ENCODE measurements around the gene EXOC6.

DNA sequence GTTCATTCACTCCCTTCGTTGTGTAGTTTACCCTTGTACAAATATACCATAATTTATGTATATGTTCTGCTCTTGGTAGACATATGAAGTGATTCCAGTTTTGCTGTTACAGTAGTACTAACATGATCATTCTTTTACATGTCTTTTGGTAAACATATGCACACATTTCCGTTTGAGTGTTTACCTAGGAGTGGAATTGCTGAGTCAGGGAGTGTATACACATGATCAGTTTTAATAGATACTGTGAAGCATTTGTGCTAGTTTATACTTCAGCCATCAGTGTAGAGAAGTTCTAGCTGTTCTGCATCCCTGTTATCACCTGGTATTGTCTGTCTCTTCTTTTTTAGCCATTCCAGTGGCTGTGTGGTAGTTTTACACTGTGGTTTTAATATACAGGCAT is 177.8 kb downstream of the EXOC6 start:
- TF ChIP-seq, protein P1, sequence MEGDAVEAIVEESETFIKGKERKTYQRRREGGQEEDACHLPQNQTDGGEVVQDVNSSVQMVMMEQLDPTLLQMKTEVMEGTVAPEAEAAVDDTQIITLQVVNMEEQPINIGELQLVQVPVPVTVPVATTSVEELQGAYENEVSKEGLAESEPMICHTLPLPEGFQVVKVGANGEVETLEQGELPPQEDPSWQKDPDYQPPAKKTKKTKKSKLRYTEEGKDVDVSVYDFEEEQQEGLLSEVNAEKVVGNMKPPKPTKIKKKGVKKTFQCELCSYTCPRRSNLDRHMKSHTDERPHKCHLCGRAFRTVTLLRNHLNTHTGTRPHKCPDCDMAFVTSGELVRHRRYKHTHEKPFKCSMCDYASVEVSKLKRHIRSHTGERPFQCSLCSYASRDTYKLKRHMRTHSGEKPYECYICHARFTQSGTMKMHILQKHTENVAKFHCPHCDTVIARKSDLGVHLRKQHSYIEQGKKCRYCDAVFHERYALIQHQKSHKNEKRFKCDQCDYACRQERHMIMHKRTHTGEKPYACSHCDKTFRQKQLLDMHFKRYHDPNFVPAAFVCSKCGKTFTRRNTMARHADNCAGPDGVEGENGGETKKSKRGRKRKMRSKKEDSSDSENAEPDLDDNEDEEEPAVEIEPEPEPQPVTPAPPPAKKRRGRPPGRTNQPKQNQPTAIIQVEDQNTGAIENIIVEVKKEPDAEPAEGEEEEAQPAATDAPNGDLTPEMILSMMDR (conservative IDR thresholded peaks at IDR 0.05 in 1 of 2, IDR thresholded peaks at IDR 0.05 in 1 of 2; ENCODE audit: extremely low read depth in 1 of 2, insufficient read depth in 1 of 2, low read depth in 1 of 2, low read length in 2 of 2), result no peak
- no peak for TF ChIP-seq EZH2 (IDR thresholded peaks at IDR 0.05; ENCODE audit: borderline replicate concordance, low read length)

Data from mammary epithelial cell (primary cell).